ENCODE measurements around the gene POLR2J. TPM values are rescaled to one million over a fixed set of nuclear protein-coding genes. Genes with fewer than 3 reads are reported as not detected.
"Not testable (repeated sequence)": the region's sequence is repeated elsewhere in the genome, so short reads cannot be mapped to it uniquely, and the experiment has no call there.

Gene POLR2J
- total RNA-seq, 4 donors from 2014 or later: 9.6 to 24.0 (median 18.9) TPM

DNA sequence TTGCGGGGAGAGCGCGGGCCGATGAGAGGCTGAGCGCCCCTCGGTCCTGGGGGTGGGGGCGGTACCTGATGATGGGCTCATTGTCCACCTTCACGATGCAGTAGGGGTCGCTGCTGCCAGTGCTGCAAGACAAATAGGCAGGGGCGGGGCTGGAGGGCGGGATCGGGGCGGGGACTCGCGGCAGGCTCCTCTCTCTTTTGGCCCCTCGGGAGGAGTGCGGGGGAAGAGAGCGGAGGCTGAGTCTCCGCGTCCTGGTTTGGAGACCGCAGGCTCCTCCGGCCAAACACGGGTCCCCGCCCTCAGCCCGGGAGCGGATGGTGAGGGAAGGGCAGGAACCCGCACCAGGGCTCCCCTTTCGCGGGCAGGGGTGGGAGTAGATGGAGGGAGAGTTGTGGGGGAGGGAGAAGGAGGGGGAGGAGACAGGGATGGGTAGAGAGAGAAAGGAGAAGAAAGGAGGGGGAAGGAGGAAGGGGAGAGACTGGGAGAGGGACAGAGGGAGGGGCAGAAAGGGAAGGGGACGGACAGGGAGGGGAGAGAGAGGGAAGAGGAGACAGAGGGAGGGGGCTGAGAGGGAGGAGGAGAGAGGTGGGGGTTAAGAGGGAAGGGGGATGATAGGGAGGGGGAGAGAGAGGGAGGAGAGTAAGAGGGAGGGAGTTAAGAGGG, 33.3 kb upstream of the POLR2J start:
- H3K27me3 ChIP-seq; DNase-seq (ENCODE audit: low spot score in 2 of 2); H3K9me3 ChIP-seq; H3K27ac ChIP-seq; H3K36me3 ChIP-seq; H3K4me3 ChIP-seq; H3K4me1 ChIP-seq: not testable (repeated sequence)
- WGBS, 2 donors: no CpG with 5 or more reads among the region's 30 CpGs

DNA sequence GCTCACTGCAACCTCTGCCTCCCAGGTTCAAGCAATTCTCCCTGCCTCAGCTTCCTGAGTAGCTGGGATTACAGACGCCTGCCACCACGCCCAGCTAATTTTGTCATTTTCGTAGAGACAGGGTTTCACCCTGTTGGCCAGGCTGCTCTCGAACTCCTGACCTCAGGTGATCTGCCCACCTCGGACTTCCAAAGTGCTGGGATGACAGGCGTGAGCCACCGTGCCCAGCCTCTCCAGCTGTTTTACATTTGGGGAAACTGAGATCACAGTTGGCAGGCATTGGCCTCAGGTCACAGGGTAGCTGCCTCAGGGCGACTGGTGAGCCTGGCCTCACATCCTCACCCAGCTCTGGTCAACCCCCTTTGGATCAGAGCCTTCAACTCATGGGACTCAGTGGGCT, 31.9 kb upstream of the POLR2J start:
- not testable (repeated sequence) for H3K36me3 ChIP-seq; H3K4me1 ChIP-seq; H3K27ac ChIP-seq; H3K4me3 ChIP-seq; DNase-seq (ENCODE audit: low spot score in 2 of 2); H3K27me3 ChIP-seq; H3K9me3 ChIP-seq
- WGBS, 2 donors: 67% methylated on average over 3 of the region's 8 CpGs; no CpG with 5 or more reads in 1 of the 2 donors

DNA sequence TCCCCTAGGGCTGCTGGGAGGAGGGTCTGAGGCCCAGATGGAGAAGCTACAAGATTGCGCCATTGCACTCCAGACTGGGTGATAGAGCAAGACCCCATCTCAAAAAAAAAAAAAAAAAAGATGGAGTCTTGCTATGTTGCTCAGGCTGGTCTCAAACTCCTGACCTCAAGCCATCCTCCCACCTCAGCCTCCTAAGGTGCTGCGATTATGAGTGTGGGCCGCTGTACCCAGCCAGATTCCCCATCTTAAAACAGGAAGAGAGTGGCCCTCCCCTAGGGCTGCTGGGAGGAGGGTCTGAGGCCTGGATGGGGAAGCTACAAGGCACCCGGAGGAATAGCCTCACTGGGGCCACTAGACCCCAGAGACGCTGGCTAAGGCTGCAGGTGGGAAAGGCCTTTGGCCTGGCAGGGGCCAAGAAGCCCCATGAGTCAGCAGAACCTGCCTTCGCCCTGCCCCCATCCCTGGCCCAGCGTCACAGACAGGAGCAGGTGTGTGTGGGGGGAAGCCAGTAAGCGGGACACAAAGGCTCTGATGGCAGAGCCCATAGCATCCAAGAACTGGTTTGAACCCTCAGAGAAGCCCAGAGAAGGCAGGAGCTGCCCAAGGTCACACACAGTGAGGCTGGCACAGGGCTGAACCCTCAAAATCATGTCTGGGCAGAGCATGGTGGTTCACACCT, 28.8 kb upstream of the POLR2J start:
- not testable (repeated sequence) for H3K9me3 ChIP-seq; H3K36me3 ChIP-seq; H3K4me3 ChIP-seq; H3K27ac ChIP-seq; DNase-seq (ENCODE audit: low spot score in 2 of 2); H3K4me1 ChIP-seq; H3K27me3 ChIP-seq
- 82 to 83% methylated on average over 2 of the region's 8 CpGs for WGBS, 2 donors

DNA sequence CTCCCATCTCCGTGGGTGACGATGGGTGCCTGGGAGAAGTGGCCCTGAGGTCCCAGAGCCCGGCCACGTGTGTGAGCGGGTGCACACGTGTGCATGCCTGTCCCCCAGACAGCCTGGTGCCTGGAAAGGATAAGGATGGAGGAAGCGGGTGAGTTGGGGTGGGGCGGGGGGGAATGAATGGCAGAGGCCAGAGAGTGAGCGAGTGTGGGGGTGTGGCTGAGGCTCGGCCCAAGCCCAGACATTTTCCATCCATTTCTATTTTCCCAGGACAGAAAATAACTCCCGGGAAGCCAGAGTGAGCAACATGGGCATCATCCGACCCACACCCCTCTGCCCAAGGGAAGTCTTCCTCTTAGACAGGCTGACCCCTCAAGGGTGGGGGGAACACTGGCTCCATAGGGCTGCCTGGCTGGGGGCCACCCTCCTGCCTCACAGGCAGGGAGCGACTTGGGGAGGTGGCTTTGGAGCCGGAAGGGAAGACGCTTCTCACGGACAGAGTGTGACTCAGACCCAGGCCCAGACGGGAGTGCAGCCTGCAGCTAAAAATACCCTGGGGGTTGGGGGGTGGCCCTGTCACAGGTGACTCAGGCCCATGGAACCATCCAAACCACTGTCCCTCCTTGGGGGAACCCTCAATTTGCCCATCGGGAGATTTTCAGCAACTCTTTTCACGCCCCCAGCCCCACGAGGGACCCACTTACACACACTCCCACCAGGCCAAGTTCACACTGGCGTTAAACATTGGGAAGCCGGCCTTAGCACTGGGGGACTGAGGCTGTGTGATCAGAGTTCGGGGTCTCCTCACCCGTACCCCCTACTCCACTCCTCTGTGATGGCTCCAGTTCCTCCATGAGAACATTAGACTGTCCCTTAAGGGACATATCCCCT, 26.8 kb upstream of the POLR2J start:
- not testable (repeated sequence) for H3K36me3 ChIP-seq; H3K4me1 ChIP-seq; H3K9me3 ChIP-seq; H3K27ac ChIP-seq; H3K4me3 ChIP-seq; H3K27me3 ChIP-seq; DNase-seq (ENCODE audit: low spot score in 2 of 2)
- 78 to 87% methylated on average over 5 to 6 of the region's 24 CpGs for WGBS, 2 donors

DNA sequence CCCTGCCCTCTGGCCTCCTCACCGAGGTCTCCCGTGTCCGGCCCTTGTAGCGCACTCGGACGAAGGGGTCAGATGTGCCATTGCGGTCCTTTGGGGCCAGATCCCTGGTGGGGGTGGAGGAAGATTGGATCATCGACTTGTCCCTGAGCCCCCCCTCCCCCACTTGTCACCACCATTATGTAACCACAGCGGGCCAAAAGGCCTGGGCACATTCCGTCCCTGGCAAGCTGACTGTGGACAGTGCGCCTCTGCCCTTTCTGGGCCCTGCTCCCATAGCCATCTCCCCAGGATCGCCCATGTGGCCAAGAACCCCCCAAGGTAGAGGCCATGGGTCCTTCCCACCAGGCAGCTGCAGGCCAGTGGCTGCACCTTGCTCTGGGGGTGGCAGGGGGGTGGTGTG, 24.4 kb upstream of the POLR2J start:
- DNase-seq (ENCODE audit: low spot score in 2 of 2); H3K4me1 ChIP-seq; H3K4me3 ChIP-seq; H3K9me3 ChIP-seq; H3K27ac ChIP-seq; H3K36me3 ChIP-seq; H3K27me3 ChIP-seq: not testable (repeated sequence)
- no CpG with 5 or more reads among the region's 12 CpGs for WGBS, 2 donors

DNA sequence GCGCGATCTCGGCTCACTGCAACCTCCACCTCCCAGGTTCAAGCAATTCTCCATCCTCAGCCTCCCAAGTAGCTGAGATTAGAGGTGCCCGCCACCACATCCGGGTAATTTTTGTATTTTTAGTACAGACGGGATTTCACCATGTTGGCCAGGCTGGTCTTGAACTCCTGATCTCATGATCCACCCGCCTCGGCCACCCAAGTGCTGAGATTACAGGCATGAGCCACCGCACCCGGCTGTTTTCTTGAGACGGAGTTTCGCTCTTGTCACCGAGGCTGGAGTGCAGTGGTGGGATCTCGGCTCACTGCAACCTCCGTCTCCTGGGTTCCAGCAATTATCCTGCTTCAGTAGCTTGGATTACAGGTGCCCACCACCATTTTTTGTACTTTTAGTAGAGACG, 19.6 kb upstream of the POLR2J start:
- DNase-seq (ENCODE audit: low spot score in 2 of 2); H3K36me3 ChIP-seq; H3K9me3 ChIP-seq; H3K4me3 ChIP-seq; H3K4me1 ChIP-seq; H3K27ac ChIP-seq; H3K27me3 ChIP-seq: not testable (repeated sequence)
- WGBS, 2 donors: 97 to 100% methylated on average over 3 to 4 of the region's 16 CpGs

DNA sequence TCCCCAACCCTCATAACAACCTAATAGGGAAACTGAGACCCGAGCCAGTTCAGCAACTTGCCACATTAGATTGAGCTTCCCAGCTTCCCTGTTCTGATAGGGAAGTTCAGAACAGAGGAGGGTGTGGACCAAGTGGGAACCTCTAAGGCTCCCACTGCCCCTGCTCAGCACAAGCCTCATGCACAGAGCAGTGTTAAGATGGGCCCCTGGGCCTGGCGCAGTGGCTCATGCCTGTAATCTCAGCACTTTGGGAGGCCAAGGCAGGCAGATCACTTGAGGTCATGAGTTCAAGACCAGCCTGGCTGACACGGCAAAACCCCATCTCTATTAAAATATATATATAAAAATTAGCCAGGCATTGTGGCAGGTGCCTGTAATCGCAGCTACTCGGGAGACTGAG, 18.6 kb upstream of the POLR2J start:
- not testable (repeated sequence) for H3K36me3 ChIP-seq; H3K4me1 ChIP-seq; H3K27ac ChIP-seq; H3K9me3 ChIP-seq; H3K4me3 ChIP-seq; H3K27me3 ChIP-seq; DNase-seq (ENCODE audit: low spot score in 2 of 2)
- no CpG with 5 or more reads among the region's 5 CpGs for WGBS, 2 donors

DNA sequence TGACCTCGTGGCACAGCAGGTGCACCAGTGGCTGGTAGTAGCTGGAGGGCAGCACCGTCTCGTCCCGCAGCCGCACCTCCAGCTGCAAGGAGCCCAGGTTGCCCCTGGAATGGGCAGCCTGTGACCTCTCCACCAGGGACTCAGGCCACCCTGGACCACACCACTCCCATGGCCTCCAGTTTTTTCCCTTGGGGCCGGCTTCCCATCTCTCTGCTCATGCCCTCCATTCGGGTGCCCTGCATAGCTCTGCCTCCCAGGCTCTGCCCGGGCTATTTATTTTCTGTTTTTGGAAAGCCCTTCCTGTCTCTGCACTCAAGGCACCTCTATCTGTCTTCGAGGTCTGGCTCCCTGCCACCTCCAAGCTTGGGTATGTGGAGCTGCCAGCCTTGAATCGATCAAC, 18.1 kb upstream of the POLR2J start:
- not testable (repeated sequence) for H3K36me3 ChIP-seq; H3K4me1 ChIP-seq; H3K9me3 ChIP-seq; DNase-seq (ENCODE audit: low spot score in 2 of 2); H3K27me3 ChIP-seq; H3K27ac ChIP-seq; H3K4me3 ChIP-seq
- 86% methylated on average over 3 of the region's 10 CpGs; no CpG with 5 or more reads in 1 of the 2 donors for WGBS, 2 donors

DNA sequence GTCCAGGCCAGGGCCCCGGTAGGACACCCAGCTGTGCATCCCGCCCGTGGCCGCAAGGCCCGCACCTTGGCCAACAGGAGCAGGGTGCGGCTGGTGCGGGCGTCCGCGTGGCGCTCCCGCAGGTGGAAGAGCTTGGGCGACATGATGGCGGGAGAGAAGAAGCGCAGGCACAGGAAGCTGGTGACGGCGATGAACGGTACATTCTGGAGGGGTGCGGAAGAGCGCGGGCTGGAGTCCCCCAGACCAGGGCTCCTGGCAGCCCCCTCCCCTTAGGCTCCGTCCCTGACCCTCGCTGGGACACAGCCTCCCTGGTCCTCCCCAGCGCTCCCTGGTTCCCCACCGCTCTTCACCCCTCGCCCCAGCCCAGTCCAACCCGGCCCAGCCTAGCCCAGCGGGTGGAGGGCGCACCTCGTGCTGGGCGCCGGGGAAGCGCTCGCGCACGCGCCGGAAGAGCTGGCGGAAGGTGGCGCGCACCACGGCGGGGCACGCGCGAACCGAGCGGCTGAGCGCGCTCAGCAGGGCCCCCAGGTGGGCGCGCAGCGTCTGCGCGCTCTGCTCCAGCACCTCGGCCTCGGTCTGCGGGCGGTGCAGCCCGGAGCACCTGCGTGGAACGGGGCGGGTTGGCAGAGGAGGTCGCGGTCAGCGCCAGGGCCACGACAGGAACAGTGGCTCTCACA, 15.9 kb upstream of the POLR2J start:
- not testable (repeated sequence) for DNase-seq (ENCODE audit: low spot score in 2 of 2); H3K9me3 ChIP-seq; H3K27ac ChIP-seq; H3K4me1 ChIP-seq; H3K27me3 ChIP-seq; H3K36me3 ChIP-seq; H3K4me3 ChIP-seq
- no CpG with 5 or more reads among the region's 67 CpGs for WGBS, 2 donors

DNA sequence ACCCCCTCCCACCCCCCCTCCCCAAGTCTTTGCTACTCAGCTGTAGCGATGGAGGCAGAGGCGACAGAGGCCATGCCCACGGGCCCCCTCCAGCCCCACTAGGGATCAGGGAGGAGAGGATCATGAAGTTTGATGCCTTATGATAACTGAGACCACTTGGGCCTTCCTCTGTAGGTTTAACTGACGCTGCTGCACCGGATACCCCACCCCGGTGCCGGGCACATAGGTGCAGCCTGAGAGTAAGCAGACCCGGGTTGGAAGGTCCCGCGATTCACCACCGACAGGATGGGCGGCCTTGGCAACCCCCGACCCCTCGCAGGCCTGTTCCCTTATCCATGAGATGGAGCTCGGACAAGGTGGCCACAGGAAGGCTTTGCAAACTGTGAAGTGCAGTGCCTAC, 15.3 kb upstream of the POLR2J start:
- H3K9me3 ChIP-seq, H3K36me3 ChIP-seq, H3K27me3 ChIP-seq, H3K4me1 ChIP-seq: not testable (repeated sequence)
- Histone ChIP-seq H3K27ac (peak overlapping the region in 2 of 4 donors; percentile 62 to 82), H3K4me3 (peak overlapping the region in 2 of 4 donors; percentile 18 to 40)
- WGBS, 2 donors: no CpG with 5 or more reads among the region's 15 CpGs
- peak in 1 of 2 donors; percentile 4 for DNase-seq (ENCODE audit: low spot score in 2 of 2)

DNA sequence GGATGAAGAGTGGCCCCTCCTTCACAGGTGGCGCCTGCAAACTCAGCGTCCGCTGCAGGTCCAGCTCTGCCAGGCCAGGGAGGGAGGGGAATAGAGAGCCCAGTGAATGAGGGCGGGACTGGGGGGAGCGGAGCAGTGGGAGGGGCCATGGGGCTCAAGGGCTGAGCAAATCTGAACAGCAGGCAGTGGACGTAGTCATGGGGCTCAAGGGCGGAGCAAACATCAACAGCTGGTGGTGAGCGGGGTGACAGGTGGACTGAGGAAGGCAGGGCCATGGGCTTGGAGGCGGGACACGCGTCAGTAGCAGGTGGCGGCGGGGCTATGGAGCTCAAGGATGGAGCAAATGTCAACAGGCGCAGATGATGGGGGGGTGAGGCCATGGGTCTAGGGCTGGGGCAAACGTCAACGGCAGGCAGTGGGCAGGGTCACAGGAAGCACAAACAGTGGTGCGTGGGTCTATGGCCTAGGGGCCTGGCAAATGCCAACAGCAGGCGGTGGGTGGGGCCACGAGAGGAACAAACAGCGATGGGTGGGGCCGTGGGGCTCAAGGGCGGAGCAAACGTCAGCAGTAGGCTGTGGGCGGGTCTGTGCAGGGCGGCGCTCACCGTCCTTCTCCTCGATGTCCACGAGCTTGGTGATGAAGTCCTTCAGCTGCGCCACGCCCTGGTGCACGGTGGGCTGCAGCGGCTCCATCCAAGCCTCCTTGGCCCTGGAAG, 14.7 kb upstream of the POLR2J start:
- WGBS, 2 donors: no CpG with 5 or more reads among the region's 33 CpGs
- H3K4me3 ChIP-seq: not testable (repeated sequence)

DNA sequence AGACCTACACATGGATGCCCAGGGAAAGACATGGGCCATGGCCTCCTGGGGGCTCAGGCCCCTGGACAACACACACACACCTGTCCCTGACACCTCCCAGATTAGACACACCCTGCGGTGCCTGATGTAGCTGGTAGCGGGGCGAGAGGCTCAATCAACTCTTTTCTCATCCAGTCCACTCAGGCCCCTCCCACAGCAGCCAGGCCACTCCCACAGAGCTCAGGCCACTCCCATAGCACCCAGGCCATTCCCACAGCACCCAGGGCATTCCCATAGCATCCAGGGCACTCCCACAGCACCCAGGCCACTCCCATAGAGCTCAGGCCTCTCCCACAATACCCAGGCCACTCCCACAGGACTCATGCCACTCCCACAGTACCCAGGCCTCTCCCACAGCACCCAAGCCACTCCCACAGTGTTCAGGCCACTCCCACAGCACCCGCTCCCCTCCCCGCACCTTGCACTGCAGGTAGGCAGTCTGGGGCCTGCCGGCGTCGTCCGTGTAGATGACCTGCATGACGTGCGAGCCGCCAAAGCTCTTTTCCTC, 11.9 kb upstream of the POLR2J start:
- DNase-seq (ENCODE audit: low spot score in 2 of 2): peak; percentile 2 to 14

More for the DNA sequence above, 14.7 kb upstream of the POLR2J start:
- not testable (repeated sequence) for H3K4me1 ChIP-seq; H3K36me3 ChIP-seq; DNase-seq (ENCODE audit: low spot score in 2 of 2); H3K27ac ChIP-seq; H3K9me3 ChIP-seq; H3K27me3 ChIP-seq

More for the DNA sequence above, 11.9 kb upstream of the POLR2J start:
- H3K4me3 ChIP-seq, H3K4me1 ChIP-seq, H3K27ac ChIP-seq, H3K27me3 ChIP-seq, H3K36me3 ChIP-seq, H3K9me3 ChIP-seq: not testable (repeated sequence)
- 43 to 76% methylated on average over 2 to 3 of the region's 12 CpGs for WGBS, 2 donors
